ENCODE data around the gene KCTD16. TPM values are rescaled to one million over a fixed set of nuclear protein-coding genes. Genes with fewer than 3 reads are reported as not detected.

The KCTD16 gene
- polyA plus RNA-seq (ENCODE audit: insufficient read length): 2.9 TPM
- long read RNA-seq, donor 1: 0 reads
- long read RNA-seq, donor 2: 0 reads
- long read RNA-seq, donor 3: 0 reads
- long read RNA-seq, donor 4: 0 reads
- long read RNA-seq, donor 5: 0 reads
- long read RNA-seq, donor 6: 0 reads
- long read RNA-seq, donor 7: 0 reads
- long read RNA-seq, donor 8: 0 reads

DNA sequence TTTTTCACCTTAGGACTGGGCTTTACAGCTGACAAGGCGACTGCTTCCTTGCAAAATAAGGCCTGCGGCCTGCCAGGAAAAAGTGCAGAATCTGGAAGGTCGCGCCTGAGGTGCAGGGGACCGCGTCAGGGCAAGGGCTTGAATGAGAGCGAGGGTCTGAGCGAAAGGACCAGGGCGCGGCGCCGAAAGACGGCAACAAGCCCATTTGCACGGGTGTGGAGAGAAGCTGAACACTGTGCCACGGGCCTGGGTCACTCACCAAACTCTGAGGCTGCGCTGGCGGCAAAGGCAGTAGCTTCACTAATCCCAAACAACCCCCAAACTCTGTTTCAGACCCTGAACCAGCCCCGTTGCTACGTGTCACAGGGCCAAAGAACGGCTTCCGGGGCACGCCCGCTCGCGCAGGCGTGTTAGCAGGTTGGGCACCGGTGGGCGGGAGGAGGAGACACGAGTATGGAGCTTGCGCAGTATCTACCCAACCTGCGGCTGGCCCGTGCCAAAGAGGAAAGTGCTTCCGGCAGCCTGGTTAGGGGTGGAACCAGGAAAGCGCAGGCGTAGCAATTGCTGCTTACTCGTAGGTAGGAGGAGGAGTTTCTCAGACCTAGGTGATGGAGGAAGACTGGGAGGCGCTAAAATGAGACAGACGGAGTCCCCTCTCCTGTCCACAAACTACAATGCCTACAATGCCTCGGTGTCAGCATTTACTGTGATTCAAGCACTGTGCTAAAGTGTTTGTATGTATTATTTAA, at the start of gene KCTD16, which contains the start of gene YIPF5:
Gene KCTD16 (plus strand): TSS at position 598 of the 749 bp plus-strand sequence.
Gene YIPF5 (minus strand): TSS at position 384 of the 749 bp plus-strand sequence. CDS start 704 bp downstream, outside the sequence.
- DNase-seq: peak; percentile 95

DNA sequence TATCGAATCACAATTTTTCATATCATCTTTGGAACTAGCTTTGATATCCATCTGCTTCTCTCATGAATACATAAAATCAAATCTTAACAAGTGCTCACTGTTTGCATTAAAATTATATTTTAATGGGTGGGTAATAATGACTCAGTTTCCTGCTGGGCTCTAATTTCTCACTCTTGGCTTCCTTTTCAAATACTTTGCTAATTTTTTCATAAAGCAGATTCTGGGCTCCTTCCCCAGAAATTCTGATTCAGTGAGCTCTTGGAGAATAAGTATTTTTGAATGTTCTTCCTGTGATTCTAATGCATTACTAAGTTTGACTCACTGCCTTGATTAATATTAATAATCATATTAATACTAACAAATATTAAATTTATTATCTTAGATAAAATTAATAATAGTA, 49.1 kb upstream of the KCTD16 start:
- no peak for DNase-seq

DNA sequence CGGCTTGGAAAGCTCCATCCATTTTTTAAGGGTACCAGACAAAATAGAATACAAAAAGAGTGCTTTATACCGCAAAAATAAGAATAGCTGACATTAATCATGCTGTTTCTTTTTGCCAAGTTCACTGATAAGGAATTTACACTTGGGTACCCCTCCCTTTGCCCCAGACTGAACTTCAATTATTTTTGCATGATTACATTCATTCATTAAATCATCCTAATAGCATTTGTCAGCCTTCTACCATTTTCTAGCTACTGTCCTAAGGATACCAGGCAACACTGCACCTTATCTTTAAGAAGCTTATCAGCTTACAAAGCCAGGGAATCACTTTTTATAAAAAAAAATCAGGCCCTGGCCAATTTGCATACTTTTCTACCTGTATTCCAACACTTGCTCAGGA, 48.6 kb upstream of the KCTD16 start:
- no peak for DNase-seq

DNA sequence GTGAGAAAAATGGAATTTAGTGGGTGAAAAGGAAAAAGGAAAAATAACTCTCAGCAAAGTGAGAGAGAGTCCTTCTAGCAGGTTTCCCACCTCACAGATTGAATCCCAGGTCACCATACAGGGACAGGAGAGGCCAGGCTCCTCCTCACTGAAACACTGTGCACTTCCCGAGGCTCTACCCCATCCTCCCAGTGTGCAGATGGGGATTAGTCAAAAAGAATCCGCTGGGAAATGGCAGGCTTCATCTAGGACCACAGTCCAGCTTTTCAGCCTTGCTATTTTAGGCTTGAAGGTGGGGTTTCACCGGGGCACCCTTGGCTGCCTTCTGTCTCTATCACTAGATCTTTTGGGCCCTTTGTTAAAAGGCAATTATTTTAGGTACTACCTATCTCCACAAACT, 48.0 kb upstream of the KCTD16 start:
- DNase-seq: no peak

DNA sequence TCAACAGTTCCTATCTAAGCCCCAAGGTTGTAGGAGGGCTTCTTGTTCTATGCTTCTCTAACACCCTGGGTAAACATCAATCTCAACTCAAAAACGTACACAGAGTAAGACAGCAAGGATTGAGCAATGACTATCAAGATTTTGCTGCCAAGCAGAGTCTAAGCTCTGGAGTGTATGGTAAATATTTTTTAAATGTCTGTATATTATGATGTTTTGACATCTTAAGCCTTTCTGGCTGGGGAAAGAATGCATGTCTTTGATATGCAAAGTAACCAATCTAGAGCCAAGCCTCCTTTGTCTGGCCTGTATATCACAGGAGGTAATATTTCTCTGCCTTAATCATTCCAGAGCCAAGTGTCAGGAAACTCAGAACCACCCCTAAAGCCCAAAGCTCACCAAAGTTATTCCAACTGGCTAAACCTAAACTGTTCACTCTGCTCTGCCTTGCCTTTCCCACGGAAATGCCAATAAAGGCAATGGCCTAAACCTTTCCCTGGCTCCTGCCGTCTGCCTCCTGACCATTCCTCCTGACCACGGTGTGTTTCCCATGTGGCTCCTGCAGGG, 45.4 kb upstream of the KCTD16 start:
- no peak for DNase-seq

DNA sequence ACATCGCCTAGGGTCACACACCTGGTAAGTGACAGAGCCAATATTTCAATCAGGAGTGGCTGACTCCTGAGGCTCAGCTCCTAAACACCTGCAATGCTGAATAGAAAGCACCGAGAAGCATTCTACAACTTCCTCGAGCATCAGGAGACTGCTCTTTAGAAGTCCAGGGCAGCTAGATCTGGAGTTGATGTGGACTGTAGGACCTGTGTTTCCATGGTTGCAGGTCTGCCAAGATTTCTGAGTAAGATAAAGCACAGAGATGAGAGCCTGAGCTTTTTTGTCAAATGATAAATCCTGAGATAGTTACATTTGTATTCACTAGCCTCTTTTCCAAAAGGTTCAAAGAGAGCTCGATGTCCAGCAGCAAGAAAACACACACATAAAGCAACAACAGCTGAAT, 44.0 kb upstream of the KCTD16 start:
- no peak for DNase-seq

DNA sequence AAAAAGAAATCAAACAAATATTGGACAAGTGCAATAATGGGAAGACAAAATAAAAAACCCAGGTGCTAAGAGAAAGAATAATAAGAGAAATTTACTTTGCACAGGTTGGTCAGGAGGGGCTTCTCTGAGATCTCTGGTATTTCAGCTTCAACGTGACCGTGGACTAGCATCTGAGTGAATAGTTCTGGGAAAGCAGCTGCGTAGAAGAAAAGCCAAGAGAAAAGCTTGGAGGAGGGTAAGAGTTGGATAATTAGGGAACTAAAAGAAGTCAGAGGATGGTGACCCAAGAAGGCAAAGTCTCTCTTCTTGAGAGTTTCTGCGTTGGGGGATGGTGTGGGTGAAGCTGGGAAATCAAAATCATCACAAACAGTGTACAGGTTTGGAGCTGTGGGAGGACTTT, 41.8 kb upstream of the KCTD16 start:
- no peak for DNase-seq

DNA sequence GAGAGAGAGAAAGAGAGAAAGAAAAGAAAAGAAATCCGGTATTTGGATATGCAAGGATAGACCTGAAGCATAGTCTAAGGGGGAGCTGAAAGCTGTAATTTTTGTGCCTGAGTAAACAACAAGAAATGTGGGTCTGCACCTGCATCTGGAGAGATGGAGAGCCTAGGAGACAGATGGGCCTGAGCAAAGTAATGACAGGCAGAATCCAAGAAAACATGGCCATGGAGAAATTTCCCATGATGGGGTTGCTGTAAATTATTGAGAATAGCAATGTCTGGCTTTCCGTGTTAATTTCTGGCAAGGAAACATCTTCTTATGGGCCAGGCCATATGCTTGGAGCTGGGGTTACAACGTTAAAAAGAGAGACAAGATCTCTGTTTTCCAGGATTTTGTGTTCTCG, 40.4 kb upstream of the KCTD16 start:
- no peak for DNase-seq

DNA sequence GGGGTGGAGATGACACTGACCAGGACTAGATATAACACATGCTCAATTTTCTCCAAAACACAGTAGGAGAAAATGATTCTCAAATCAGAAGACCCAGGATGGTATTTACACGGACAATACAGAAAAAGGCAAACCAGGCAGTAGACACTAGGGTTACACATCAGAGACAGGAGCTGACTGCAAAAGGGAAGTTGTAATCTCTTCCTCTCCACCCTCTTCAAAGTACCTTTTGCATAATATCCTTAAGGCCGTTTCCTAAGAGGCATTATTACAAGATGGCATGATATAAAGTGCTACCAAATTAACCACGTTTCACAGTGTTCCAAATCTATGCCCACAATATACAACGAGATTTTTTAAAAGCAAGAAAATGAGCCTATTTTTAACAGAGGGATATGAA, 39.4 kb upstream of the KCTD16 start:
- no peak for DNase-seq

DNA sequence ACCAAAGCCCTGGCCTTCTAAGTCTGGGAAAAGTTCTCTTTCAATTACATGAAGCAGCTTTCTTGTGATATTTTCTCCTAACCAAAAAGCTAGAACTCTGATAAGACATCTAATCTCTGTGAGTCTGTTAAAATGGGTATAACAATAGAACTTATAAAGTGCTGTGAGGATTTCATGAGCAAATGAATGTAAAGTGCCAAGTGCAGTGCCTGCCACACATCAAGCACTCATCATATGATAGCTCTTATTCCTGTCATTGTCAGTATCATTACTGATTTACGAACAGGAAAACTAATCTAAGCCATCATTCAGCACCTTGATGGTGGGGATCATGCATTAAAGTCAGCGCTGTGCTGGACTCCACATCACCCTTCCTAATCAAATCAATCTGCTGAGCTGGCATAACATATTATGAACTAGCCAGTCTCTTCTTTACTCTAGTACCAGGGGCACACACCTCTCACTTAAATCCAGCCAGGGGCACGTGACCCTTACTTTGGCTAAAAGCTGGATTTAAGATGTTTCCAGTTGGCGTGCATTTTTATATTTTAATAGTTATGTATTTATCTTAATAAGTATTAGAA, 37.5 kb upstream of the KCTD16 start:
- no peak for DNase-seq

DNA sequence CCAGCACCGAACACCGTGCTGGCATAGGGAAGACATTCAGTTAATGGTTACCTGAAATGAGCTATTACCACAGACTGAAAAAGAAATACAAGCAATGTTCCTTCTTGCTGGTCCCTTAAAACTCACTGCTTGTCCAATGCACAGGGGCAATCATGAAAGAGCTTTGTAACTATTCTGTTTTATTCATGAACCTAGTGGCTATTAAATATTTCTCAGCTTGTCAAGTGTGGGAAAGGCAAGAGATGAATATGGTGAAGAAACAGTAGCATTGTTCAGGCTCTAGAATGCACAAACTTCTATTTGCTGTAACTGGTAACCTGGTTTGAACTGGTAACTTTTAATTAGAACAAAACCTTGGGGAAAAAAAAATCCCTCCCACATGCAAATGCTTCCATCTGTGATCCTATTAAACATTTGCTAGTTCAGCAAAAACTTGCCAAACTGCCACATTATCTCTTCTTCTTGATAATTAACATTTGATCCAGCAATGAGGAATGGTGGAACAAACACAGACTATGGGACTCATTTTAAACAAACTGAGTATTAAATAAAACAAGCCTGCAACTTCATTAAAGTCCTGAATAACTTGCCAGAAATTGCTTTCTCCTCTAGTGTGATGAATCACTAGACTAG, 36.4 kb upstream of the KCTD16 start:
- DNase-seq: no peak

DNA sequence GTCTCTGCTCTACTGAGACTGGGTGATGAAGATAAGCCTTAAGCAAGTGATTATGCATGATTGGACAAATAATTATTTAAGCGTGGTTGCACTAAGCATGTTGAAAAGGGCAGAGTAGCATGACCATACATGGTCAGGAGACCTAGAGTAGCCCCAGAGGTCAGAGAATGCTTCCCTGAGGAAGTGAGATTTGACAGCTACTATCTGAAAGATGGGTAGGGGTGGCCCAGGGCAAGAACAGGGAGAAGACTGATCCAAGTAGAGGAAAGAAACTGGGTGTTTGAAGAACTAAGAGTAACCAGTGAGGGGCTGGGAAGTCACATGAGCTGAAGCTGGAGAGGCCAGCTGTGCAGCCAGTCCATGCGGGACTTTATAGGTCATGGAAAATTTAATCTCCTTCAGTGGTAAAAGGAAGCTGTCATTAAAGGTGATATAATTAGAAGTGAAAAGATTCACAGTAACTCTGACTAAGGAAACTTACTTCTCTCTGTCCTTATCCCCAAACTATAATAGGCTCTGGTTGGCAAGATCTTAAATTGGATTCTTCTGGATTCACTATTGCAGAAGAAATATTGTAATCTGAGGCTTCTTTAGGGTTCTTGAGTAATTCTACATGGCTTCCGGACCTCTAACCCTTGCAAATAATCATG, 35.4 kb upstream of the KCTD16 start:
- no peak for DNase-seq

DNA sequence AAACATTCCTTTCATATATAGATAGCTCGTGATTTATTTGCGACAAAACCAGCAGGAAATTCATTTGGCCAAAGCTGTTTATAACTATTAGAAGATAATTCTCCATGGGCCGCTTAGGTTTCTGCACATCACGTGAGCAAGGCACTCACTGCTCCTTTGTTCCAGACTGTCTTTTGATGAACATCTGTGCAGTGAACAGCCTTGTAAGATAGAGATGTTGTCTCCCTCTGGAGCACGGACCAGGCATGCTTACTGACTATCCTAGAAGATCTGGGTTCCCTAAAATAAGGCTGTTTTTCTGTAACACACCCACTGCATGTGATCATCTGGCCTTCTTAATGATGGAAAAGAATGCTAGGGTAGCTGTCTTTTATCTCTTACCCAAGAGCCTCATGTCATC, 31.1 kb upstream of the KCTD16 start:
- DNase-seq: peak; percentile 33

DNA sequence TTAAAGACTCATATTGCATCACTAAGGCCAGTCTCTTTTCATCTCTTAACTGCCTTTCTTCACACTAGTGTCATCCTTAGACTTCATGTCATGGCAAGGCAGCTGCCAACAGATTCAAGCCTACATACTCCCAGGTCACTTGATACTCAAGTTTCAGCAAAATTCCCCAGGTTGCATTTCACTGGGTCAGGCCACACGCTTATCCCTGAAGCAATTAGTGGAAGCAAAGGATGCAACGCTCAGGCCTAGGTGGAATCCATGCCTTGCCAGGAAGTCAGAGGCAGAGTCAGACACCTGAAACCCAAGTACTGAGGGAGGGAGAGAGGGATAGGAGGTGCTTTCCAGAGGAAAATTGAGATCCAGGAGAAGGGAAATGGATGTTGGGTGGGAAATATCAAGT, 29.1 kb upstream of the KCTD16 start:
- peak; percentile 29 for DNase-seq

DNA sequence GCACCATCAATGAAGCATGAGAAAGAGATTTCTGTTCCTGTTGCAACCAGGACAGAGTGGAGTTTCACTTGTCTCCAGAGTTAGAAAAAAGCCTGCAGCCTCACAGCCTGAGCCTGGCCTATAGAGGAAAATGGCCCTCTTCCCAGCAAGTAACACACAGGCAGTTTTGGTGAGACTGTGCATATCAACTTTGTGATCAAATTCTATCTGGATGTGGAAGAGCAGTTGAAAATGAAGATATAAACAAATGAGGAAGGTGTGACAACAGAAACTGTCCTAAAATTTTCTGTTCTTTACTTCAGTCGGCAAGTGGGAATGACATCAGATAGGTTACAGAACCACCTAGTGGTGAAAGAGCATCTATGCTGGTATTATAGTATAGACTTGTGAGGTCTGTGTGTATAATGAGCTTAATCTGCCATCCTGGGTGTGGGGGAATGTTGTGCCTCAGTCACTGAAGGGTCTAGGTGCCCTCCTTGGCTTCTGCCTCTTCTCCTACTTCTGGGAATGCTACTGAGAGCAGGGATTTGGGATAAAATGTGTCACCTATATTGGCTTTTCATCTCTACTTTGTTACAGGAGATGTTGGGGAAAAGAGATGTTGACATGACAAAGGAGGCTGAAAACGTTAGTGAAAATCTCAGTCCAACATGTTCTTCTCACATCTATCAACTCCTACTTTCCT, 28.4 kb upstream of the KCTD16 start:
- DNase-seq: peak; percentile 38

DNA sequence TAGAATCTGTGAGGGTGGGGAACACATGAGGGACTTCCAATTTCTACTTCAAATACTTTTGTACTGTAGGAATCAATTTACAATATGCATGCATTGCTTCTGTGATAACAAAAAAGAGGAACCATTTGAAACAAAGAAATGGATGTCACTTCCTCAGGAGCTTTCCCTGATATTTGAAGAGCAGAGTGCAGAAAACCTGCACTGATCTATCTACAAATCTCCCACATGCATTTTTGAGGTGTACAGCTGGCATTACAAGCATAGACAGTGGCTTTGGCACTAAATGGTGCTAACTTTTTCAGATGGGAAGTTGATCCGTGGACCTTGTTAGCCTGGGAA, 27.9 kb upstream of the KCTD16 start:
- no peak for DNase-seq

DNA sequence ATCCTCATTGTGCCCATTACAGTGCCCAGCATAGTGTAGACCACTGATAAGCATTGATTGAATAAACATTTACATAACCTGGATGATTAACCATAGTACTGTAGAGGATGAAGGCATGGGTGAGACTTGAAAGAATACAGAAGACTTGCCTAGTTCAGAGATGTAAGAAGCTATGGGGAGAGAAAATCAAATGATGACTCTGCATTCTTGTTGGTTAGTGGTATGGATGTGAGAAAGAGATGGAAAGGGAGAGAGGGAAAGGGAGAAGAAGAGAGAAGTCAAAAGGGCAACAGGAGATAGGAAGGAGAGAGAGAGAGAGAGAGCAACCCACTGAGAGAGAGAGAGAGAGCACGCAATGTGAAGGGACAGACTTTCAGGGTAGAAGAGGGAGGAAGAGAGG, 27.0 kb upstream of the KCTD16 start:
- DNase-seq: no peak

DNA sequence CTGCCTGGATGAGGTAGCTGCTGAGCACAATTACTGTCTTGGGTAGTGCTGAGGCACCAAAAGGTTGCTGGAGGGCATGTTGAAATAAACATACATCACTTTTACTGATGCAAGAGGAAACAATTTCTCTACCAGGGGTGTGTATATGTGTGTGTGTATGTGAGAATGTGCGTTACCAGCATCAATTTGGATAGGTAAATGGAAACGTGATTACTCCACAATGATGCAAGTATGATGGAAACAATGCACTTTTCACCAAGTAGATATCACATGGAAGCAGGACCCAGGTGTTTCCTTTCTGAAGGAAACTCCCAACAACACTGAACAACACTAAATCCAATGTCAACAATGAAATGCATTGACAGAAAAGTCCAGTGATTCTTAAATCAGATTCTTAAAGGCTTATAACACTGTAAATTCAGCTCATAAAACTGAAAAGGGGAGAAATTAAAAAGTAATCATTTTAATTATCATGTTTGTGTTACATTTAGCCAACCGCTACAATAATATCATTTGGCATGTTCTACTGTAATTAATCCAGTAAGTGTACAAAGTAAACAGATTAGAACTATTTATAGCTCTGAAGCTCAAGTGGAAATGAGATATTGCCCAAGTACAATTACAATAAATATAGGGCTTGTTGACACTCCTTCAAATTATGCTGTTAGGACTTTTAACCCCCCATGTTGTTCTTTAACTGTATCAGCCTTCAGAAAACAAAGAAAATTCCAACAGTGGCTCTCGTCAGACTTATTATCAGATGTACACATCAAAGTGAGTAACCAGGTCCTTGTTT, 25.5 kb upstream of the KCTD16 start:
- DNase-seq: no peak

DNA sequence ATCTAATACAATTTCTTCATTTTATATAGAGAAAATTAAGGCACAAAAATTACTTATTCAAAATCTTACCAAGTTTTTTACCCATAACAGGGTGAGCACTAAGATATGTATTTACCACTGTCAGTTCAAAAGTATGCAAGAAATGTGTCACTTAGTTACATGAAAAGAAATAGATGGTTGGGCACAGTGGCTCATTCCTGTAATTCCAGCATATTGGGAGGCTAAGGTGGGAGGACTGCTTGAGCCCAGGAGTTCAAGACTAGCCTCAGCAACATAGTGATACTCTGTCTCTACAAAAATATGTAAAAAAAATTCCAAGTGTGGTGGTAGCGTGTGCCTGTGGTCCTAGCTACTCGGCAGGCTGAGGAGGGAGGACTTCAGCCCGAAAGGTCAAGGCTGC, 19.6 kb upstream of the KCTD16 start:
- DNase-seq: no peak

DNA sequence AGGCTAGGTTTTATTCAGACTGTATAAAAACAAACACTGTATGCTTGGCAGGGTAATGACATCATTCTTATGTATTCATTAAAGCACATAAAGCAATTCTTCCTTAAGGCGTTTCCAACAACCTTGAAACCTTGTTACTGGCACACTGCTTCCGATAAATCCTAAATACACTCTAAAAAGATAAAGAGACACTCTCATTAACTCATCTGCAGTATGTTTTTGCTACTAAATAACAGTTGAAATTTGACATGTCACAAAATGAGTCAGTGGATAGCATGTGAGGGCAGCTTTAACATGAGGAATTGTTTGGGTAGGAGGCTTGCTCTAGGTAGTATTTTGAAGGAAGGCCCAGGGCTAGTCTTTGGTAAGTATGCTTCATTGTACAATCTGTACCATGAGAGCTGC, 13.9 kb upstream of the KCTD16 start:
- no peak for DNase-seq

DNA sequence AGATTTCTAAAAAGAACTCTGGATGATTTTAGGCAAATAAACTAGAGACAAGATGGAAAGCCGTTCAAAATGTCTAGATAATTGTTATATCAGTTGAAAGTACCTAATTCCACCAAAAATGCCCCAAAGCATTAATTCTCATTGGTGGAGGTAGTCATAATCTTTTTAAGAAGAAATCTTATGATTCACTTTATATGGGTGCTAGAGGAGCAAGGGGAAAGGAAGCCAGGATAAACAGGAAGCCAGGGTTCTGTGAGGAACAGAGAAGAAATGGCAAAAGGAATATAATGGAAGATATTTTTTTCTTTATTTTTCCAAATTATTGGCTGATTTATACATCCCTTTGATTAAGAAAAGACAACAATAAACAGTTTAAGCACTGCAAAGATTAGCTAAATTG, 8.0 kb upstream of the KCTD16 start:
- no peak for DNase-seq
